ENCODE measurements around the gene NTS. TPM values are rescaled to one million over a fixed set of nuclear protein-coding genes. Genes with fewer than 3 reads are reported as not detected.

NTS gene
- total RNA-seq, 1 experiment from 2014 or later: 5.1 TPM

DNA sequence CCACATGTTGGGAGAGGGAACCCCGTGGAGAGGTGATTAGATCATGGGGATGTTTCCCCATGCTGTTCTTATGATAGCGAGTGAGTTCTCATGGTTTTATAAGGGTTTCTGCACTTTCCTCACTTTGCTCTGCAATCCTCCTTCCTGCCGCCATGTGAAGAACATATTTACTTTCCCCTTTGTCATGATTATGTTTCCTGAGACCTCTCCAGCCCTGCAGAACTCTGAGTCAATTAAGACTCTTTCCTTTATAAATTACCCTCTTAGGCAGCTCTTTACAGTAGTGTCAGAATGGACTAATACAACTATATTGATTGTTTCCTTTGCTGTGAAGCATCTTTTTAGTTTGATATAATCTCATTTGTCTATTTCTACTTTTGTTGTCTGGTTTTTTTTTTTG is 24.8 kb upstream of the NTS start:
- H3K27ac ChIP-seq (ENCODE audit: insufficient read length, low read depth, low read length): no peak overlapping the region
- H4K8ac ChIP-seq (replicated peaks; ENCODE audit: insufficient read length, low read depth, low read length): no peak overlapping the region
- no peaks in the 10 kb centered on the region for H3K27me3 ChIP-seq (ENCODE audit: insufficient read depth, low read length)
- H3K79me2 ChIP-seq (ENCODE audit: insufficient read depth, low read length): no peaks in the 10 kb centered on the region
- no peak overlapping the region for H3K18ac ChIP-seq (ENCODE audit: insufficient read length, low read depth, low read length)
- Mint-ChIP-seq H3K9me3 (peaks cover 0 to 3% of the 10 kb centered on the region in 2 experiments; a peak in 2 of 5 replicates), H3K27ac (peak overlapping the region in 2 of 3 experiments; percentile 23 to 39; a peak in 2 of 7 replicates), H3K4me3 (no peak overlapping the region), H3K36me3 (ENCODE audit: insufficient read depth in 1 of 3, low read depth in 3 of 3) (peaks cover 0 to 4% (median 0%) of the 10 kb centered on the region in 3 experiments; a peak in 2 of 7 replicates), H3K27me3 (ENCODE audit: low read depth) (no peaks in the 10 kb centered on the region), H3K4me1 (peaks cover 20 to 30% of the 10 kb centered on the region in 2 experiments)
- no peak overlapping the region for H2BK20ac ChIP-seq (ENCODE audit: low read depth, low read length, poor library complexity, severe bottlenecking)
- no peak overlapping the region for H2AK5ac ChIP-seq (ENCODE audit: insufficient read length, low read length)
- H3K23me2 ChIP-seq (ENCODE audit: insufficient read length, low read depth, low read length, poor library complexity, severe bottlenecking): no peaks in the 10 kb centered on the region
- no peak overlapping the region for H3K9ac ChIP-seq (ENCODE audit: extremely low read depth, insufficient read length, low read length)
- no CpG with 5 or more reads among the region's 3 CpGs for WGBS (ENCODE audit: extremely low coverage, insufficient read length, low lambda C conversion rate)
- no peak overlapping the region for H4K5ac ChIP-seq (ENCODE audit: insufficient read length, low read depth, low read length)
- H3K14ac ChIP-seq (ENCODE audit: insufficient read depth, low read length): no peak overlapping the region
- H3K79me1 ChIP-seq (ENCODE audit: insufficient read depth, low read depth, low read length, poor library complexity, severe bottlenecking): no peaks in the 10 kb centered on the region
- H3K4me2 ChIP-seq (ENCODE audit: insufficient read depth, insufficient read length, low read length): no peak overlapping the region
- no peak overlapping the region for H2BK5ac ChIP-seq (ENCODE audit: insufficient read length, low read length)
- no peak overlapping the region for H3K23ac ChIP-seq (ENCODE audit: insufficient read length, low read depth, low read length)
- no peaks in the 10 kb centered on the region for H3K9me3 ChIP-seq (ENCODE audit: control insufficient read depth, low read depth, low read length)
- no peak overlapping the region for H4K91ac ChIP-seq (ENCODE audit: insufficient read length, low read depth, low read length)
- no peak for DNase-seq
- no peak overlapping the region for H3T11ph ChIP-seq (ENCODE audit: low read length)
- H3K4ac ChIP-seq (ENCODE audit: low read depth, low read length): no peak overlapping the region
- H3K4me1 ChIP-seq (ENCODE audit: insufficient read depth, low read length): peaks cover 3% of the 10 kb centered on the region; the same call in 1 of the 2 replicates
- H2BK12ac ChIP-seq (ENCODE audit: insufficient read length, low read depth, low read length): no peak overlapping the region
- no peaks in the 10 kb centered on the region for H4K20me1 ChIP-seq (ENCODE audit: control insufficient read depth, insufficient read depth, insufficient read length)
- H2BK15ac ChIP-seq (ENCODE audit: low read depth, low read length): no peak overlapping the region
- H2BK120ac ChIP-seq (ENCODE audit: low read depth, low read length, poor library complexity, severe bottlenecking): no peak overlapping the region
- no peak overlapping the region for H3K56ac ChIP-seq (ENCODE audit: insufficient read length, low read depth, low read length)
- H2AFZ ChIP-seq (ENCODE audit: low read length): no peak overlapping the region
- TF ChIP-seq, protein P1, sequence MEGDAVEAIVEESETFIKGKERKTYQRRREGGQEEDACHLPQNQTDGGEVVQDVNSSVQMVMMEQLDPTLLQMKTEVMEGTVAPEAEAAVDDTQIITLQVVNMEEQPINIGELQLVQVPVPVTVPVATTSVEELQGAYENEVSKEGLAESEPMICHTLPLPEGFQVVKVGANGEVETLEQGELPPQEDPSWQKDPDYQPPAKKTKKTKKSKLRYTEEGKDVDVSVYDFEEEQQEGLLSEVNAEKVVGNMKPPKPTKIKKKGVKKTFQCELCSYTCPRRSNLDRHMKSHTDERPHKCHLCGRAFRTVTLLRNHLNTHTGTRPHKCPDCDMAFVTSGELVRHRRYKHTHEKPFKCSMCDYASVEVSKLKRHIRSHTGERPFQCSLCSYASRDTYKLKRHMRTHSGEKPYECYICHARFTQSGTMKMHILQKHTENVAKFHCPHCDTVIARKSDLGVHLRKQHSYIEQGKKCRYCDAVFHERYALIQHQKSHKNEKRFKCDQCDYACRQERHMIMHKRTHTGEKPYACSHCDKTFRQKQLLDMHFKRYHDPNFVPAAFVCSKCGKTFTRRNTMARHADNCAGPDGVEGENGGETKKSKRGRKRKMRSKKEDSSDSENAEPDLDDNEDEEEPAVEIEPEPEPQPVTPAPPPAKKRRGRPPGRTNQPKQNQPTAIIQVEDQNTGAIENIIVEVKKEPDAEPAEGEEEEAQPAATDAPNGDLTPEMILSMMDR (conservative IDR thresholded peaks at IDR 0.05): no peak
